ENCODE data around the gene ZNF574.

GRCh38 chr19:42052241-42052863, 23.6 kb upstream of the ZNF574 start:
- no peak for TF ChIP-seq CTCF (IDR thresholded peaks at IDR 0.05)
- no peak for TF ChIP-seq POLR2A (IDR thresholded peaks at IDR 0.05)

Measured in esophagus squamous epithelium (tissue), 4 donors.